Thyroid gland (tissue), 4 donors: Measurements from ENCODE around the gene GLRX. TPM values are rescaled to one million over a fixed set of nuclear protein-coding genes. Genes with fewer than 3 reads are reported as not detected.

Experiments
- DNase-seq, 2 donors: peaks; one replicate each; pipeline ENCODE4 v3.0.0-alpha.2; 2019
- H3K27ac ChIP-seq, 3 donors: fragments of 200-600 bp; sonication (generic); 1 replicate in 2 of 3; 2 replicates in 1 of 3; pipeline ENCODE4 v1.5.1; 2016 to 2019; ENCODE audit warnings: mild to moderate bottlenecking in 1 of 3, moderate library complexity in 1 of 3
- H3K27me3 ChIP-seq: fragments of 200-600 bp; sonication (generic); one replicate; pipeline ENCODE4 v1.5.1; 2019
- H3K36me3 ChIP-seq, 2 donors: fragments of 200-600 bp; sonication (generic); one replicate each; pipeline ENCODE4 v1.5.1; 2016 to 2019
- H3K4me1 ChIP-seq, 2 donors: fragments of 200-600 bp; sonication (generic); one replicate each; pipeline ENCODE4 v1.5.1; 2017 to 2019
- H3K4me3 ChIP-seq, 3 donors: fragments of 200-600 bp; sonication (generic); replicated peaks in 1 of 3; 1 replicate in 2 of 3; 2 replicates in 1 of 3; pipeline ENCODE4 v1.5.1; 2016; ENCODE audit warnings: mild to moderate bottlenecking in 1 of 3
- H3K9me3 ChIP-seq: fragments of 200-600 bp; sonication (generic); one replicate; pipeline ENCODE4 v1.5.1; 2017
- POLR2A ChIP-seq, 2 donors: fragments of 450-650 bp; IDR thresholded peaks; one replicate each; pipeline ENCODE4 v1.6.1; 2017; ENCODE audit warnings: antibody characterized with exemption in 2 of 2, mild to moderate bottlenecking in 2 of 2, moderate library complexity in 1 of 2
- WGBS, 2 donors: methylation state at CpG; one replicate each; pipeline ENCODE4 v1.1.5; 2017; 5-methylcytosine and 5-hydroxymethylcytosine counted together
- intact Hi-C: fragments of 100-400 bp; cut with DNase I; formaldehyde crosslinking; loops from one replicate; pipeline ENCODE4 v1.15.1; 2023
- total RNA-seq, 4 donors: library from RNA; depleted of rRNA; stranded (reverse); fragments of >200 nt; gene quantifications; one replicate each; pipeline ENCODE4 v1.2.3, GENCODE V29; 2016
- TF ChIP-seq, protein P1 (sequence below), 6 experiments: fragments of 200-600 bp in 3 of 6; fragments of 450-650 bp in 3 of 6; sonication (generic) in 3 of 6; IDR thresholded peaks; one replicate each; pipeline ENCODE4 v1.5.1; 2016 to 2019; ENCODE audit warnings: antibody characterized with exemption in 6 of 6, mild to moderate bottlenecking in 2 of 6, inconsistent platforms in 1 of 6, moderate library complexity in 1 of 6

The GLRX gene
- total RNA-seq, 4 donors from 2014 or later: 30.1 to 68.7 (median 37.7) TPM

DNA sequence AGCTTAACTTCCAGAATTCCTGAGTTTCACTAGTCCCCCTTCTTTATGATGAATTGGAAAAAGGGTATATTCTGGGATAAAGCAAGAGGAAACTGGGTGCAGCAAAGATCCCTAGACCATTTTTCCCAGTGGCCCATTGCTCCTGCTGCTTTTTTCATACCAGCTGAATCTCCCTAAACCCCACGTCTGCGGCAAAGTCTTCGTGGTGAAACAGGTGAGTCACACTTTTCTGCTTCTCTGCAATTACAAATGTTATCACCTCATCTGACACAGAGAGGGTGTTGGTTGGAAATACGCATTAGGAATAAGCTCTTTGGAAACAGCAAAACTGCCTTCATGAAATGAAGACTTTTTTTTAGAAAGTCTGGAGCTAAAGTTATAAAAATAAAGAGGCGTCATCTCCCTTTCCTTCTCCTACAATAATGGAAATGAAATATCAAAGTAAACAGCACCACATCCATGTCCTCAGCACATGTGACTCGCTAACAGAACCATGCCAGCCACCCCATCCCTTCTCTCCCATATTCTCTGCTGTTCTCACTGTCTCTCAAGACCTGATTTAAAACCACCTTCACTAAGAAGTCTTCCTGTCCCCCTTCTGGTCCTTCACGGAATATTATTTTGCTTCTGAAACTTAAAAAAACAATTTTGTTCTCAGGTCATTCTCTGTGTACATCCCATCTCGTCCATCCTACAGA, 39.5 kb upstream of the GLRX start:
- no peaks in the 10 kb centered on the region for H3K27me3 ChIP-seq
- WGBS, 2 donors: 80 to 84% methylated on average over 8 of the region's 8 CpGs
- H3K4me3 ChIP-seq: no peak overlapping the region
- intact Hi-C loops: no loop called here
- peaks cover 6 to 60% of the 10 kb centered on the region in 2 donors for H3K4me1 ChIP-seq
- no peak for DNase-seq
- H3K27ac ChIP-seq: peak overlapping the region; percentile 27 to 53 (median 47)
- H3K36me3 ChIP-seq: no peaks in the 10 kb centered on the region
- no peaks in the 10 kb centered on the region for H3K9me3 ChIP-seq
- TF ChIP-seq POLR2A (IDR thresholded peaks at IDR 0.05): no peak
- TF ChIP-seq, protein P1, sequence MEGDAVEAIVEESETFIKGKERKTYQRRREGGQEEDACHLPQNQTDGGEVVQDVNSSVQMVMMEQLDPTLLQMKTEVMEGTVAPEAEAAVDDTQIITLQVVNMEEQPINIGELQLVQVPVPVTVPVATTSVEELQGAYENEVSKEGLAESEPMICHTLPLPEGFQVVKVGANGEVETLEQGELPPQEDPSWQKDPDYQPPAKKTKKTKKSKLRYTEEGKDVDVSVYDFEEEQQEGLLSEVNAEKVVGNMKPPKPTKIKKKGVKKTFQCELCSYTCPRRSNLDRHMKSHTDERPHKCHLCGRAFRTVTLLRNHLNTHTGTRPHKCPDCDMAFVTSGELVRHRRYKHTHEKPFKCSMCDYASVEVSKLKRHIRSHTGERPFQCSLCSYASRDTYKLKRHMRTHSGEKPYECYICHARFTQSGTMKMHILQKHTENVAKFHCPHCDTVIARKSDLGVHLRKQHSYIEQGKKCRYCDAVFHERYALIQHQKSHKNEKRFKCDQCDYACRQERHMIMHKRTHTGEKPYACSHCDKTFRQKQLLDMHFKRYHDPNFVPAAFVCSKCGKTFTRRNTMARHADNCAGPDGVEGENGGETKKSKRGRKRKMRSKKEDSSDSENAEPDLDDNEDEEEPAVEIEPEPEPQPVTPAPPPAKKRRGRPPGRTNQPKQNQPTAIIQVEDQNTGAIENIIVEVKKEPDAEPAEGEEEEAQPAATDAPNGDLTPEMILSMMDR (IDR thresholded peaks at IDR 0.05): no peak

- H3K4me3 ChIP-seq: no peak overlapping the region
- peak overlapping the region; percentile 27 to 53 (median 47) for H3K27ac ChIP-seq
- intact Hi-C loops: no loop called here
- TF ChIP-seq, protein P1 (IDR thresholded peaks at IDR 0.05): no peak
- TF ChIP-seq POLR2A (IDR thresholded peaks at IDR 0.05): peak in 1 of 2 donors; percentile 43
- no peaks in the 10 kb centered on the region for H3K27me3 ChIP-seq
- H3K4me1 ChIP-seq: peaks cover 9 to 67% of the 10 kb centered on the region in 2 donors
- H3K36me3 ChIP-seq: no peaks in the 10 kb centered on the region
- DNase-seq: peak; percentile 59 to 66
- no peaks in the 10 kb centered on the region for H3K9me3 ChIP-seq
- WGBS, 2 donors: 27 to 40% methylated on average over 14 of the region's 14 CpGs
Measured at GRCh38 chr5:95861221-95861863, 38.8 kb upstream of the GLRX start.

GRCh38 chr5:95859661-95860060, 37.1 kb upstream of the GLRX start:
- H3K36me3 ChIP-seq: no peaks in the 10 kb centered on the region
- H3K4me1 ChIP-seq: peaks cover 10 to 71% of the 10 kb centered on the region in 2 donors
- no peak overlapping the region for H3K4me3 ChIP-seq
- TF ChIP-seq, protein P1 (IDR thresholded peaks at IDR 0.05): no peak
- no peak for TF ChIP-seq POLR2A (IDR thresholded peaks at IDR 0.05)
- H3K27ac ChIP-seq: peak overlapping the region; percentile 38 to 70 (median 48)
- no peaks in the 10 kb centered on the region for H3K9me3 ChIP-seq
- no peaks in the 10 kb centered on the region for H3K27me3 ChIP-seq
- intact Hi-C loops: loop anchor here (2.0 to 5.0 kb wide), 2 partner anchors 477 to 743 kb away; no protein-coding TSS in a partner anchor
- 92 to 95% methylated on average over 4 of the region's 4 CpGs for WGBS, 2 donors
- DNase-seq: no peak

DNA sequence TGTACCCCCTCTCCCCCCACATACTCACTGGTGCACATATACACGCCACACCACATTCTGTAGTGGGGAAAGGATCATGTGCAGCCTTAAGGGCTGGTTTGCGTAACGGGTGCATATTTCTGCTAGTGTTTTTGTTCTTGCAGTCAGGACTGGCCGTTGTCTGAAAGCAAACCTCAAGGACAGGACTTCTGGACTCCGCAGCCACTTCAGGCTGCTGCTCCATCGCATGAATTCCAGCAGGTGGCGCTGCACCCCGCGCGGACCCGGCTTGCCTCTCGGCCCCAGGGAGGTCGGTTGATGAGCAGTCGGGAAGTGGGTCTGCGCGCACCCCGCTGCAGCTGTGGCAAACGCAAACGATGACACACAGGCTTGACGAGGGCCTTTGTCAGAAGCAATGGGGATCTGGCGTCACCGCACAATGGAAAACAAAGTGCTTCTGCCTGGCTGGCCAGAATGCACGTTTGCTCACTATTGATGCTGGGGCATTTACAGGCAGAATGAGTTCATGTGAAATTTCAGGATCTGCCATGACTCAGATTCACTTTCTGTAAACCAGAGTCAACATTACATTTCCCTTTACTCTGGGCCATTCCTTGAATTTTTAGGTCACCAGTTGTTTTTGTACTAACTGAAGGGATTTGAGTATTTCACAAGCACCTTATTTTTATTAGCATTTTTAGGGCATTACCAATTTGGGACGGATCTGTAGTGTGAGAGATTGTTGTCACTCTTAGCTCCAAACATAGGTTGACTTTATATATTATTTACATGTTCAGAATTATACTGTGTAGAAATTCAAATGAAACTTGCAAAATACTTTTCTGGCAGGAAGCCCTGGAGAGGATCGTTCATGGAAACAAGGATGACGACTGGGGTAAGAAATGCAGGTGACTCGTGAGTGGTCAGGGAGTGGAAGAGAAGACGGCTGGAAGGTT, 36.4 kb upstream of the GLRX start:
- Histone ChIP-seq H3K9me3 (no peaks in the 10 kb centered on the region), H3K27ac (peak overlapping the region; percentile 38 to 70 (median 48)), H3K27me3 (no peaks in the 10 kb centered on the region), H3K4me3 (no peak overlapping the region), H3K4me1 (peaks cover 10 to 71% of the 10 kb centered on the region in 2 donors), H3K36me3 (no peaks in the 10 kb centered on the region)
- WGBS, 2 donors: 11 to 14% methylated on average over 21 to 27 of the region's 28 CpGs
- DNase-seq: peak; percentile 81 to 90
- TF ChIP-seq, protein P1 (IDR thresholded peaks at IDR 0.05): peak; percentile 96 to 99 (median 98)
- TF ChIP-seq POLR2A (IDR thresholded peaks at IDR 0.05): peak in 1 of 2 donors; percentile 32
- intact Hi-C loops: loop anchor here (2.0 to 5.0 kb wide), 2 partner anchors 478 to 743 kb away; no protein-coding TSS in a partner anchor
